GM19025 (cell line): ENCODE results near the gene PRR19.
A peak's percentile ranks its signal among the peaks of the same experiment; 100 is the strongest.
"Not testable (repeated sequence)": the region's sequence is repeated elsewhere in the genome, so short reads cannot be mapped to it uniquely, and the experiment has no call there.

Experiments used
- ATAC-seq: cut with Tn5 transposase; IDR thresholded peaks from one replicate; pipeline ENCODE4 v1.9.1; 2021; ENCODE audit warnings: mild to moderate bottlenecking, low read depth, moderate library complexity; ENCODE audit not compliant: unreplicated experiment

Gene PRR19

DNA sequence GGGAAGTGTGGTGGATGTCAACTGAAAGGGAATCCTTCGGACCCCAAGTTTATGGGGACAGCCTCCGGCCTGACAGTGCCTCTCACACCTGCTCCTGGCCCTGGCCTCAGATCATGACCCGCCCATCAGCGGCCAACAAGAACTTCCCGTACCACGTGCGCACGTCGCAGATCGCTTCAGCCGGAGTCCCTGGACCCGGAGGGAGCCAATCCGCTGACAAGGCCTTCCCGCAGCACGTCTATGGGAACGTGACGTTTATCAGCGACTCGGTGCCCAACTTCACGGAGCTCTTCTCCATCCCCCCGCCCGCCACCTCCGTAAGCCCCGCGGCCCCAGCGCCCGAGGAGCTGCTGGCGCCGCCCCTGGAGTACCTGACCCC, 21.5 kb downstream of the PRR19 start:
- ATAC-seq, result no peak

DNA sequence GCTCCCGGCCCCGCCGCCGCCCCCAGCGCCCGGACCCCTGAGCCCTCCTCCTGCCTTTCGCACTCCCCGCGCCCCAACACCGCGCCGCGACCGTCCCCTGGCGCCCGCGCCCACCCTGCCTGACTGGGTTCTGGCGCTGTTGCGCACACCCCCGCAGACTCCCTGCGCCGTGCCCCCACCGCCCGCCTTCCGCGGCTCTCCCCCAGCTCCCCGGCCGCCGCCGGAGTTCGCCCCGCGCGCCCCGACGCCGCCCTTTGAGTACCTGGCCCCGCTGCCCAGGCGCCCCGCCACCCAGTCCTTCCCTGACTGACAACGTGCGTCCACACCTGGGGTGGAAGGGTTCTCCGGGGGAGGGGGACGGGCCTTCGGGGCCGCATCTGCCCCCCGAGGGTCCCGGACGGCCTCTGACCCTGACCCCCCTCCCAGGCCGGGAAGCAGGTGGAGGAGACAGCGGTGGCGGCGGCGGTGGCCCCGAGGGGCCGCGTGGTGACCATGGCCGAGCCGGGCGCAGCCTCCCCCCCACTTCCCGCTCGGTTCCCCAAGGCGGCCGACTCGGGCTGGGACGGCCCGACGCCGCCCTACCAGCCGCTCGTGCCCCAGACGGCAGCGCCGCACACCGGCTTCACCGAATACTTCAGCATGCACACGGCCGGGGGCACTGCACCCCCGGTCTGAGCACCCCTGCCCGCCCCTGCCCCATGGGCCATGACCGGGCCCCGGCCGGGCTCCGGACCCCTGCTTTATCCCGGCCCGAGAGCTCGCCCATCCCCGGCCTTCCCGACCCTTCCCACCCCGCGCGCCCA, 22.1 kb downstream of the PRR19 start:
- ATAC-seq, result no peak

DNA sequence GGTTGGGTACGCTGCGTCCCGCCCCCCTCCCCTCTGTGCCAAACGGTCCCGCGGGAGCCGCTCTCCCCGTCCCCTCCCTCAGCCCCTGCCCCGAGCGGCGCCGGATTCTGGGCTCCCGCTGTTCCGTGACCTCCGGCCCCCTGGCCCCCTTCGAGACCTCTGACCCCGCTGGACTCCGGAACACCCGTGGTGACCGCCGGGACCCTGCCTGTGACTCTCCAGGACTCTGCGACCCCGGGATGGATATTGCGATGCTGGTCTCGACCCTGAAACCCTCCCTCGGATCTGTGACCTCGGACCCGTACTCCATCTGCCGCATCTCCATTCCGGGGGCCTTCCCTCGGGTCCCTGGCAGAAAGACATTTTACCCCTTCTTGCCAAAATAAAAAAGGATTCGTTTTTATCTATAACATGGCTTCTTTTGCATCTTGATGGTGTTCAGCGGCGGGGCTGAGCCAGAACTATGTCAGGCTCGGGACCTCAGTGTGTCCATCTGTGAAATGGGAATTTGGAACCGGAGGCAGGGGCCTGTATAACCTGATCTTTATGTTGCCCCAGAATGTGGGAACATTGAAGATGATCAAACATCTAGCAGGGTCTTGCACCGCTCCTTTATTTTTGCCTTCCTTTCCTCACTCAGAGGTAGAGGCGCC, 22.8 kb downstream of the PRR19 start:
- ATAC-seq, result no peak

DNA sequence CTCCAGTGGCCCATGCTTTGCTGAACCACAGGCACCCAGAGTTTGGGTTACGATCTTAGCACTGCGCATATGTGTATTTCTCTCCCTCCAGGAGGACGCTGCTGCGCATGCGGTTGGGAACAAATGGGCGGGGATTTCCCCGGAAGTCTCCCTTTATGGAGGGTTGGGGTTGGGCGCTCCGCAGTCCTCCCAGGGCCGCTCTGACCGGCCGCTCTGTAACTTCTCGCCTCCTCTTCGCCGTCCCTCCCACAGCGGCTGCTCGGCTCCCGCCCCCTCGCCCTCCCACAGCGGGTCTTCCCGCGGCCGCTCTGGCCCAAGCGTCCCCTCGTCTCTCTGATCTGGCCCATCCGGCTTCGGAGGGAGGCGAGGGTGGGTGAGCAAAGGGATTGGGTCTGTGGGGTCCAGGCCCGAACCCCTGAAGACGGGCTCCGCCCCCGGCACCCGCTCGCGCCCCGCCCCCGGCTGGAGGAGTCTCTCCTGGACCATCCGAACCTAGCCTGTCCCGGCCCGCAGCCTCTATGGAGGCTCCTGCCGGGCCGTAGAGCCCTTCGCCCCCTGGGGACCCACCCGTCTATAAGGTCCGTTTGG, 23.5 kb downstream of the PRR19 start, which contains the start of gene MEGF8:
TSS of gene MEGF8 (plus strand) at position 328 of the 588 bp plus-strand sequence. CDS start 609 bp downstream, outside the sequence.
- ATAC-seq, result peak; percentile 94

DNA sequence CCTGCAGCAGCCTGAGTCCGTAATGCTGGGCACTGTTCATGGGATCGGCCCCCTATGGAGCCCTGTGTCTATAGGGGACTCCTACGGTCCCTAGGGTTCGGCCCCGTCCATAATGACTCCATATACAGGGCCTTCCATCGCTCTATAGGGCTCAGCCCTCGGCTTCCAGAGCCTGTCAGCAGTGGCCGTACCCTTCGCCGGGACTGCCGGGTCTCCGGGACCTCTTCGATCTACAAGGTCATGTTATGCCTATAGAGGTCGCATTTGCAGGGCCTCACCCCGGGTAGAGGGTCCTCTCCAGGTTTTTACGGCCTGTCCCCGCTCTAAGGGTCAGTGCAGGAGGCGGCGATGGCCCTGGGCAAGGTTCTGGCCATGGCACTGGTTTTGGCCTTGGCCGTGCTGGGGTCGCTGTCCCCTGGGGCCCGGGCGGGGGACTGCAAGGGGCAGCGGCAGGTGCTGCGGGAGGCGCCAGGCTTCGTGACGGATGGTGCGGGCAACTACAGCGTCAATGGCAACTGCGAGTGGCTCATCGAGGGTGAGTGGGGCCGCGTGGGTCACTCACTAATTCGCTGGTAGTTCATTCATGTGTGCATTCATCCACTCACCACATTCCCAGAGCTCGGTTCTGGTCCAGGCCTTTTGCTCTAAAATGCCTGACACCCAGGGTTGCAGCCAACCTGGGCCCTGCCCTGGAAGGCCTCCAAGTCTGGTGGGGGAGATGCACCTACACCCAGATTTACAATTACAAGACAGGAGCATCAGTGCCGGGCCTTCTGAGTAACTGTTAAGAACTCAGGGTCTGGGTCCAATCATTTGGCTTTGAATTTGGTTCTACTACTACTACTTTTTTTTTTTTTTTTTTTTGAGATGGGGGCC, 24.2 kb downstream of the PRR19 start:
- ATAC-seq, result no peak

DNA sequence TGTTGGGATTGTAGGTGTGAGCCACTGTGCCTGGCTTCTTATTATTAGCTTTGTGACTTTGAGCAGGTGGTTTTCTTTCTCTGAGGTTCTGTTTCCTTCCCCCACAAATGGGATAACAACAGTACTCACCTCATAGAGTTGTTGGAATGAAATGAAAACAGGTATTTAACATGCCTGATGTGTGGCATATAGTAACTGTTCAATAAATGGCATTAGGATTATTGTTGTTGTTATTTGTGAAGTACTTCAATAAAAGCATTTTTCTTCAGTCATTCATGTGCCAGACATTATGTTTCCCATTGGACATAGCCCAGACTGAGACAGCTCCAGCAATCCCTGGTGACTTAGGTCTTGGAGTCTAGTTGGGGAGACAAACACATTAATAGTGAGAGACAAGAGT, 25.0 kb downstream of the PRR19 start:
- ATAC-seq, result no peak

DNA sequence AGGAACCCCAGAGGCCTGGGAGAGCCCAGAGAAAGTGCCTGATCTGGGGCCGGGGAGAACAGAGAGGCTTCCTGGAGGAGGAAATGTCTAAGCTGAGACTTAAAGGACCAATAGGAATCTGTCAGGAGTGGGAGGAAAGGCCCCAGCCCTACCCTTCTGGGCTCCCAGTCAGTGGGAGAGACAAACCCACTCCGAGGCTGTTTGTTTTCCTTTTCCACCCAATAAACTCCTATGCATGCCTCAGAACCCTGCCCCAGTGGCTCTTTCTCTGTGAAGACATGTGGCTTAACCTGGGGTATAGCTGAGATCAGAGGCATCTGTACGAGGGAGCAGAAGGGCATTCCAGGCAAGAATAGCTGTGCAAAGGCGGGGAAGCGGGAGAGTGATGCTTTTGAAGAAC, 25.4 kb downstream of the PRR19 start:
- ATAC-seq, result no peak

DNA sequence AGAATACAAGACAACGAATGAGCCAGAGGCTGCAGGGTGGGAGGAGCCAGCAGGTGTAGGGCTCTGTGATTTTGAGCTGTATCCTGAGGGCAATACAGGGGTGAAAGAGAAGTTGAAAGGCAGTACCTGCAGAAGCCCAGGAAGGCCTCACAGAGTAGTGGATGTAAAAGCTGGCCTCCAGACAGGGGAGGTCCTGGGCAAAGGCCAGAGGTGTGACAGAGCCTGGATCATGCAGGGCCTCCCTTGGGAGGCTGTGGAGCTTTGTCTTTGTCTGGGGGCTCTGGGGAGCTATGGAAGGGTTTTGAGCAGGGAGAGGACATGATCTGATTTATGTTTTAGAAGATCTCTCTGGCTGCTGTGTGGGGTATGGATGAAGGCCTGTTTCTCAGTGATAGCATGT, 26.2 kb downstream of the PRR19 start:
- no peak for ATAC-seq

DNA sequence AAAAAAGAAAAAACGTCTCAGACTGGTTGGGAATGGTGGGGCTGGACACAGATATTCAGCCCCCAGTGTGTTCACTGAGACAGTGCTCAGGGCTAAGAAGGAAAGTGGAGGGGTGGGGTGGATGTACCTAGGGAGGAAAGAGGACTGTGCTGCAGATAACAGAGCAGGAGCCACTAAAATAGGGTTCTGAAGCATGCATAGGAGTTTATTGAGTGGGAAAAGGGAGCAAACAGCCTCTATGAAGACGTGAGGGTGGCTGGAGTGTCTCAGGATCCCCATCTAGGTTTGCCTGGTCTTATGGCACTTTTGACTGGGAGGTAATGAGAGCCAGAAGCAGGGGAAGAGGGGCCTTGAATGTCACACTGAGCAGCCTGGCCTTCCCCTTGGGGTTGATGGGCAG, 26.9 kb downstream of the PRR19 start:
- ATAC-seq, result no peak

DNA sequence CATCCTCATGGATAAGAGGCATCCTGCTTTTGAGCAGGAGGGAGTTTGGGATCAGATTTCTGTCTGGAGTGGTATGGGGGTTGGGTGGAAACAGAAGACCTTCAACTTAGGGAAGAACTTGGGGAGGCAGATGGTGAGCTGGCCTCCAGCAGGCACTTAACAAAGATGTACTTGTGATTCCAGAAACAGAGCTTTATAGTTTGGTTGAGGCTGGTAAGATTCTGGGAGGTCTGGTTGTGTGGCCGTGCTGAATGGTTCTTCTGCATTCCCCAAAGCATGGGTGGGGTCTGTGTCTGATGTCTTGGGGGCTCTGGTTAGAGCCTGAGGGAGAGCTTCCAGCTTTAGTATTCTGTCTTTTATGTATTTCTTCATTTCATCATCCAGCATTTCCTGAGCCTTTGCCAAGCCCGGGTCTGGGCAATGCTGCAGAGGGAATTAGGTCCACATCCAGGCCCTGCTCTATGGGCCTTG, 28.3 kb downstream of the PRR19 start:
- no peak for ATAC-seq

DNA sequence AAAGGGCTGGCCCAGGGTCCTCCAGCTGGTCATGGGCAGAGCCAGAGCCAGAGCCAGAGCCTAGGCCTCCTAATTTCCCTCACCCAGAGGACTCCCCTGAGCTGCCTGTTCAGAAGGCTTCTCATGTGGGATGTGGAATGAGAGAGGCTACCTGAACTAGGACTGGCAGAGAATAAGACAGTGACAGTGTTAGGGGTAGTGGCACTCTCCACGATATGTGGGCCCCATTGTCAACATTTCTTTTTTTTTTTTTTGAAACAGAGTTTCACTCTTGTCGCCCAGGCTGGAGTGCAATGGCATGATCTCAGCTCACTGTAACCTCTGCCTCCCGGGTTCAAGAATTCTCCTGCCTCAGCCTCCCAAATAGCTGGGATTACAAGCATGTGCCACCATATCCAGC, 29.4 kb downstream of the PRR19 start:
- not testable (repeated sequence) for ATAC-seq

DNA sequence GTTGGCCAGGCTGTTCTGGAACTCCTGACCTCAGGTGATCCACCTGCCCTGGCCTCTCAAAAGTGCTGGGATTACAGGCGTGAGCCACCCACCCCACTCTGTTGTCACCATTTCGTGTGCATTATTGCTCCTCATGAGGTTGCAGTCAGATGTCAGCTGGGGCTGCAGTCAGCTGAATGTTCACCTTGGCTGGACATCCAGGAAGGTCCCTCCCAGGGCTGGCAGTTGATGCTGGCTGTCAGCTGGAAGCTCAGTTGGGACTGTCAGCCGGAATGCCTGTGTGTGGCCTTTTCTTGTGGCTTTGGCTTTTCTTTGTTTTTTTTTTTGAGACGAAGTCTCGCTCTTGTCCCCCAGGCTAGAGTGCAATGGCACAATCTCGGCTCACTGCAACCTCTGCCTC, 30.1 kb downstream of the PRR19 start:
- ATAC-seq, result no peak

DNA sequence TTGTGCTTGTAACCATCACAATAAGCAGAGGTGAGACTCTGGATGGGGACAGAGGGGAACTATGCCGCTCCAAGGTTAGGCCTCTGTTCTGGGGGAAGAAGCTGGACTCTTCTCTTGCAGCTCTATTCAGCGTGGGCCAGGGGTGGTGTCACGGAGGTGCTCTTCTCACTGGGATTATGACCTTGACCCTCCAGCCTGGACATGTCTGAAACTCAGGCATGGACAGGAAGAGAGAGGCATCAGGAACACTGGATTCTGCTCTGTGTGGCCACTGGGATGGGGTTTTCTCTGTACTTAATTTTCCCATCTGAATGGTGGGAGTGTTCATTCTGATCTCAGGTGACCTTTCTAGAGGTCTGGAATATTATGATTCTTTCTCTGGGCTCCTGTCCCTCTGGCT, 31.1 kb downstream of the PRR19 start:
- ATAC-seq, result no peak

DNA sequence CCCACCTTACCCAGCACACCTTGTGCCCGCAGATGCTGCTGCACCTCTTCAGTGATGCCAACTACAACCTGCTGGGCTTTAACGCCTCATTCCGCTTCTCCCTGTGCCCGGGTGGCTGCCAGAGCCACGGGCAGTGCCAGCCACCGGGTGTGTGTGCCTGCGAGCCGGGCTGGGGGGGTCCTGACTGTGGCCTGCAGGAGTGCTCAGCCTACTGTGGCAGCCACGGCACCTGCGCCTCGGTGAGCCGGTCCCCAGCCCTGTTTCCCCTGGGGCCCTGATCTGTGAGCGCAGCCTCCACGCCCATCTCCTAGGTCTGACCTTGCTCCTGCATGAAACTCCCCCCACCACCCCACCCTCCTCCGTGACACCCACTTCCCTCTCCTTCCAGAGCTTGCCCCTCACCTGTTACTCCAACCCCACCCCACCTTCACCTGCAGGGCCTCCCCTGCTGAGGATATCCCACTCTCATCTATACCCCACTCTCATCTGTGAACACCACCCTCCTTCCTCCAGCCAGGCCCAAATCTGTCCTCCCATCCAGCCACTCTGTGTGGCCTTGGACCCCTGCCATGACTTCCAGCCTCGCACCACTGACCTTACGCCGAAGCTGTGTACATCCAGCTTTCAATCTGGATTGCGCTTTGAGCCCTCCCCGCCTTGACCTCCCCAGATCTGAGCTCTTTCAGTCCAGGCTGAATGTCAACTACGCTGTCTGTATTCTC, 32.2 kb downstream of the PRR19 start:
- ATAC-seq, result no peak

DNA sequence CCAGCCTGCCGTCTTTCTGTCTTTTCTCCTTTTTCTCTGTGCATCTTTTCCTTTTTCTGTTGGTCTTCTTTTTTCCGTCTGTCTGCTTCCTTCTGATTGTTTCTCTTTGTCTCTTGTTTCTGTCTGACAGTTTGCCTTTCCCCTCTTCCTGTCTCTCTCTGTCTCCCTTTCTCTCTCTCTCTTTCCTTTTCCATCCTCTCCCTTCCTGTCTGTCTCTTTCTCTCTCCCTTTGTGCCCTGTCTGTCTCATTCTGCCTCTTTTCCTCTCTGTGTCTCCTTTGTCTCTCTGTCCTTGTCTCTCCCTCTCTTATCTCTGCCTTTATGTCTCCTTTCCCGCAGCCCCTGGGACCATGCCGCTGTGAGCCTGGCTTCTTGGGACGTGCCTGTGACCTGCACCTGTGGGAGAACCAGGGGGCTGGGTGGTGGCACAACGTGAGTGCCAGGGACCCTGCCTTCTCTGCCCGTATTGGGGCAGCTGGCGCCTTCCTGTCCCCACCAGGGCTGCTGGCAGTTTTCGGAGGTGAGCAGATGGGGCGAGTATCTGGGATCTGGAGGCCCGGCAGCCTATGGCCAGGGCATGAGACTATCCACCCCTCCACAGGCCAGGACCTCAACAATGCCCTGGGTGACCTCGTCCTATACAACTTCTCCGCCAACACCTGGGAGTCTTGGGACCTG, 32.9 kb downstream of the PRR19 start:
- no peak for ATAC-seq

DNA sequence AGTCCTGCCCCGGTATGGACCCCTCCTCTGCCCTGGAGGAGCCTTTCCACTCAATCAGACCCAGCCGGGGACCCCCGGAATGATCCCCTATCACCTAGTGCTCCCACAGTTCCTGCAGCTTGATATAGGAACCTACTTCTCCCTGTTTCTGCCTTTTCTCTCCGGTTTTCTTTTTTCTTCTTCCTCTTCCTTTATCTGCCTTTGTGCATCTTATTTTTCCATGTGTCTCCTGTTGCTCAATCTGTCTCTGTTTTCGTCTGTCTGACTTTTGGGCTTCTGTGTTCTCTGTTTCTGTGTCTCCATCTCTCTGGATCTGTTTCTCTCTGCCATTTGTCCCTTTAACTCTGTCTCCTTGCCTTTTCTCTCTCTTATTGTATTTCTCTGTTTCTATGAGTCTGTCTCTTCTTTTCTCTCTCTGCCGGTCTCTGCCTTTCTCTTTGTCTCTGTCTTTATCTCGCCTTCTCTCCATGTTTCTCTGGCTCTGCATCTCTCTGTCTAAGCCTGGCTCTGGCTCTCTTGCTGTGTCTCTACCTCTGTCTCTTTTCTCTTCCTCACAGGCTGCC, 33.5 kb downstream of the PRR19 start:
- ATAC-seq, result no peak

DNA sequence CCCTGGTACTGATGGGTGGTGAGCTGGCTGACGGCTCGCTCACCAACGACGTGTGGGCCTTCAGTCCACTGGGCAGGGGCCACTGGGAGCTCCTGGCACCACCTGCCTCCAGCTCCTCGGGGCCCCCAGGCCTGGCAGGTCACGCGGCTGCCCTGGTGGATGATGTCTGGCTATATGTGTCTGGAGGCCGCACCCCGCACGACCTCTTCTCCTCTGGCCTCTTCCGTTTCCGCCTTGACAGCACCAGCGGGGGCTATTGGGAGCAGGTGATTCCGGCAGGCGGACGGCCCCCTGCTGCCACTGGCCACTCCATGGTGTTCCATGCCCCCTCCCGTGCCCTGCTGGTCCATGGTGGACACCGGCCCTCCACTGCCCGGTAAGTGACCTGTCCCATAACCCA, 34.0 kb downstream of the PRR19 start:
- ATAC-seq, result no peak

DNA sequence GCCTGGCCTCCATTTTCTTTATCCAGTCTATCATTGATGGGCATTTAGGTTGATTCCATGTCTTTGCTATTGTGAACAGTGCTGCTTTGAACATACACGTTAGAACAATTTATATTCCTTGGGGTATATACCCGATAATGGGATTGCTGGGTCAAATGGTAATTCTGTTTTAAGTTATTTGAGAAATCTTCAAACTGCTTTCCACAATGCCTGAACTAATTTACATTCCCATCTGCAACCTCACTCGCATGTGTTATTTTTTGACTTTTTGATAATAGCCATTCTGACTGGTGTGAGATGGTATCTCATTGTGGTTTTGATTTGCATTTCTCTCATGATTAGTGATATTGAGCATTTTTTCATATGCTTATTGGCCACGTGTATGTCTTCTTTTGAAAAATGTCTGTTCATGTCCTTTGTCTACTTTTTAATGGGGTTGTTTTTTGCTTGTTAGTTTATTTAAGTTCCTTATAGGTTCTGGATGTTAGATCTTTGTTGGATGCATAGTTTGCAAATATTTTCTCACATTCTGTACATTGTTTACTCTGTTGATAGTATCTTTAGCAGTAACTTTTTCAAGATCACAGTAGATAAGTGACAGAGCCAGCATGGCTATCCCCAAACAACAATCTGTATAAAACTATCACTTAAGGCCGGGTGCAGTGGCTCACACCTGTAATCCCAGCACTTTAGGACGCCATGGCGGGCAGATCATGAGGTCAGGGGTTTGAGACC, 37.4 kb downstream of the PRR19 start:
- ATAC-seq, result not testable (repeated sequence)
